Measurements from ENCODE around the gene CHD1L. TPM values are rescaled to one million over a fixed set of nuclear protein-coding genes. Genes with fewer than 3 reads are reported as not detected.

CHD1L gene
- polyA plus RNA-seq, 3 donors: 13.1 to 23.0 (median 15.2) TPM

DNA sequence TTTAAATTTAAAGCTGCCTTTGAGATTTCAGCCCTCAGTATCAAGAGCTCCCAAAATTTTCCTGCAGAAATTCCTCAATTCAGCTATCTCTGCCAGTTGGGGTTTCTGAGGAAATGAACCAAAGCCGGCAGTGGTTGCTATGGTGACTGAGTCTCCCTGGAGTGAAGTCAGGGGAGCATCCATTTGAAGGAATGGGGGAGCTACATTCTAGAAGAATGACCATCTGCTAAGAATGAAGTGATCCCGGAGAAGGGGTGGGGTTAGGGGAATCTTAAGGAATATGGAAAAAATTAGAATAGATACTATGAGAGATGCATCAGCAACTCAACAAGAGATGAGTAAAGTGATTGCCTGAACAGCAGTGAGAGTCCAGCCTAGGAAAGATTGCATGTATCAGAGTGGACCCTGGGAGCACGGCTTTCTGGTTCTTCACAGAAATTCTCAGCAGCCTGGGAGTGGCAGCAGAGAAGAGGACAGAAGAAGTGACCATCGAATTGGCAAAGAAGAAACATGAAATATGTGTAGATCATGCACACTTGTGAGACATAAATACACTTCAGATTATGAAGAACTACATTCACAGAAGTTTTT is 94.7 kb downstream of the CHD1L start:
- DNase-seq: no peak

DNA sequence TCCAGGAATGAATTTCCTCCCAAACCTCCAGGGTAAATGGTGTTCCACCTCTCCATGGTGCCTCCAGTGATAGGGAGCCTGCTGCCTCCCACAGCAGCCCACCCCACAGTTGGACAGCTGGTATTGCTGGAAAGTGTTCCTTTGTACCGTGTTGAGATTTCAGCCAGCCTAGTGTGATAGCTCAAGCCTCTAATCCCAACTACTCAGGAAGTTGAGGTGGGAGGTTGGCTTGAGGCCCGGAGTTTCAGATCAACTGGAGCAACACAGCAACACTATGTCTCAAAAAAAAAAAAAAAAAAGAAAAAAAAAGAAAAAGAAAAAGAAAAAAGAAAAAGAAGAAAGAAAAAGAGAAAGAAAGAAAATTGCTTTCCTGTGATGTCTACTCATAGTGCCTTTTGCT is 96.1 kb downstream of the CHD1L start:
- Histone ChIP-seq H4K20me1 (ENCODE audit: insufficient read depth, low read length) (no peaks in the 10 kb centered on the region), H3K4me1 (ENCODE audit: control insufficient read depth in 1 of 2, insufficient read depth in 2 of 2, low read length in 2 of 2) (no peaks in the 10 kb centered on the region), H3K4me2 (replicated peaks; ENCODE audit: extremely low read depth, low read length, poor library complexity, severe bottlenecking) (no peak overlapping the region), H3K27me3 (ENCODE audit: control insufficient read depth in 2 of 2, insufficient read depth in 2 of 2, low read length in 2 of 2) (peaks cover 0 to 4% of the 10 kb centered on the region in 2 donors), H3K79me2 (ENCODE audit: insufficient read depth, low read length) (no peaks in the 10 kb centered on the region), H3K36me3 (replicated peaks in 1 of 2; ENCODE audit: control insufficient read depth in 1 of 2, insufficient read depth in 2 of 2, low read length in 2 of 2) (no peaks in the 10 kb centered on the region), H3K9me3 (replicated peaks in 1 of 2; ENCODE audit: control insufficient read depth in 1 of 2, insufficient read depth in 1 of 2, low read length in 2 of 2) (no peaks in the 10 kb centered on the region), H3K4me3 (replicated peaks in 1 of 3; ENCODE audit: low read depth in 2 of 3, low read length in 3 of 3) (no peak overlapping the region), H2AFZ (ENCODE audit: insufficient read depth, low read depth, low read length, poor library complexity, severe bottlenecking) (no peak overlapping the region), H3K27ac (ENCODE audit: low read depth in 1 of 2, low read length in 2 of 2) (no peak overlapping the region), H3K9ac (ENCODE audit: insufficient read depth, low read length, poor library complexity, severe bottlenecking) (no peak overlapping the region)
- Mint-ChIP-seq H3K36me3 (no peaks in the 10 kb centered on the region), H3K9me3 (peaks cover 0 to 9% (median 3%) of the 10 kb centered on the region in 7 donors), H3K4me3 (no peak overlapping the region), H3K27ac (no peak overlapping the region), H3K27me3 (ENCODE audit: low read depth in 3 of 3) (peaks cover 0 to 13% (median 3%) of the 10 kb centered on the region in 3 donors), H3K4me1 (peaks cover 4% of the 10 kb centered on the region)
- no CpG with 5 or more reads among the region's 2 CpGs for WGBS (ENCODE audit: insufficient coverage)
- DNase-seq: no peak
- intact Hi-C loops (cut with micrococcal nuclease): no loop called here
- TF ChIP-seq, protein P1, sequence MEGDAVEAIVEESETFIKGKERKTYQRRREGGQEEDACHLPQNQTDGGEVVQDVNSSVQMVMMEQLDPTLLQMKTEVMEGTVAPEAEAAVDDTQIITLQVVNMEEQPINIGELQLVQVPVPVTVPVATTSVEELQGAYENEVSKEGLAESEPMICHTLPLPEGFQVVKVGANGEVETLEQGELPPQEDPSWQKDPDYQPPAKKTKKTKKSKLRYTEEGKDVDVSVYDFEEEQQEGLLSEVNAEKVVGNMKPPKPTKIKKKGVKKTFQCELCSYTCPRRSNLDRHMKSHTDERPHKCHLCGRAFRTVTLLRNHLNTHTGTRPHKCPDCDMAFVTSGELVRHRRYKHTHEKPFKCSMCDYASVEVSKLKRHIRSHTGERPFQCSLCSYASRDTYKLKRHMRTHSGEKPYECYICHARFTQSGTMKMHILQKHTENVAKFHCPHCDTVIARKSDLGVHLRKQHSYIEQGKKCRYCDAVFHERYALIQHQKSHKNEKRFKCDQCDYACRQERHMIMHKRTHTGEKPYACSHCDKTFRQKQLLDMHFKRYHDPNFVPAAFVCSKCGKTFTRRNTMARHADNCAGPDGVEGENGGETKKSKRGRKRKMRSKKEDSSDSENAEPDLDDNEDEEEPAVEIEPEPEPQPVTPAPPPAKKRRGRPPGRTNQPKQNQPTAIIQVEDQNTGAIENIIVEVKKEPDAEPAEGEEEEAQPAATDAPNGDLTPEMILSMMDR (IDR thresholded peaks at IDR 0.05): no peak

More for the DNA sequence above, 94.7 kb downstream of the CHD1L start:
- Histone ChIP-seq H3K9ac (ENCODE audit: insufficient read depth, low read length, poor library complexity, severe bottlenecking) (no peak overlapping the region), H3K4me2 (replicated peaks; ENCODE audit: extremely low read depth, low read length, poor library complexity, severe bottlenecking) (no peak overlapping the region), H3K27ac (ENCODE audit: low read depth in 1 of 2, low read length in 2 of 2) (no peak overlapping the region), H4K20me1 (ENCODE audit: insufficient read depth, low read length) (no peaks in the 10 kb centered on the region), H3K9me3 (replicated peaks in 1 of 2; ENCODE audit: control insufficient read depth in 1 of 2, insufficient read depth in 1 of 2, low read length in 2 of 2) (no peaks in the 10 kb centered on the region), H3K27me3 (ENCODE audit: control insufficient read depth in 2 of 2, insufficient read depth in 2 of 2, low read length in 2 of 2) (peaks cover 0 to 4% of the 10 kb centered on the region in 2 donors), H3K79me2 (ENCODE audit: insufficient read depth, low read length) (no peaks in the 10 kb centered on the region), H3K4me3 (replicated peaks in 1 of 3; ENCODE audit: low read depth in 2 of 3, low read length in 3 of 3) (no peak overlapping the region), H2AFZ (ENCODE audit: insufficient read depth, low read depth, low read length, poor library complexity, severe bottlenecking) (no peak overlapping the region), H3K4me1 (ENCODE audit: control insufficient read depth in 1 of 2, insufficient read depth in 2 of 2, low read length in 2 of 2) (no peaks in the 10 kb centered on the region), H3K36me3 (replicated peaks in 1 of 2; ENCODE audit: control insufficient read depth in 1 of 2, insufficient read depth in 2 of 2, low read length in 2 of 2) (no peaks in the 10 kb centered on the region)
- TF ChIP-seq, protein P1 (IDR thresholded peaks at IDR 0.05): no peak
- 71% methylated on average over 2 of the region's 4 CpGs for WGBS (ENCODE audit: insufficient coverage)
- H3K4me3 Mint-ChIP-seq: no peak overlapping the region
- peaks cover 0 to 6% (median 0%) of the 10 kb centered on the region in 7 donors for H3K9me3 Mint-ChIP-seq
- H3K27ac Mint-ChIP-seq: no peak overlapping the region
- H3K27me3 Mint-ChIP-seq (ENCODE audit: low read depth in 3 of 3): peaks cover 3 to 11% (median 4%) of the 10 kb centered on the region in 3 donors
- H3K36me3 Mint-ChIP-seq: no peaks in the 10 kb centered on the region
- H3K4me1 Mint-ChIP-seq: no peaks in the 10 kb centered on the region
- intact Hi-C loops (cut with micrococcal nuclease): no loop called here
